MM.1S (cell line): ENCODE data around the gene PCLO.

Source experiments
- DNase-seq: peaks from one replicate; pipeline ENCODE4 v3.0.0-alpha.2; 2015
- H2AFZ ChIP-seq: fragments of 300-600 bp; sonication (generic); 2 replicates; pipeline ENCODE4 v1.6.0; 2016; ENCODE audit warnings: antibody characterized with exemption, low read length
- H3F3A ChIP-seq: fragments of 300-600 bp; sonication (generic); 2 replicates; pipeline ENCODE4 v1.6.1; 2016; ENCODE audit warnings: mild to moderate bottlenecking, antibody characterized with exemption, low read length, moderate library complexity, mixed read lengths; ENCODE audit not compliant: insufficient read depth
- H3K27ac ChIP-seq: fragments of 300-600 bp; sonication (generic); 2 replicates; pipeline ENCODE4 v1.5.1; 2016; ENCODE audit warnings: mild to moderate bottlenecking, low read length
- H3K27me3 ChIP-seq: fragments of 300-600 bp; sonication (generic); replicated peaks from 2 replicates; pipeline ENCODE4 v1.6.0; 2016; ENCODE audit warnings: low read length; ENCODE audit not compliant: insufficient read depth
- H3K36me3 ChIP-seq: fragments of 300-600 bp; sonication (generic); replicated peaks from 2 replicates; pipeline ENCODE4 v1.6.1; 2016; ENCODE audit warnings: mild to moderate bottlenecking, low read length, mixed read lengths; ENCODE audit not compliant: insufficient read depth
- H3K4me1 ChIP-seq: fragments of 300-600 bp; sonication (generic); 2 replicates; pipeline ENCODE4 v1.6.1; 2016; ENCODE audit warnings: low read length, mixed read lengths
- H3K4me2 ChIP-seq: fragments of 300-600 bp; sonication (generic); 2 replicates; pipeline ENCODE4 v1.6.0; 2016; ENCODE audit warnings: low read depth, low read length
- H3K4me3 ChIP-seq: fragments of 300-600 bp; sonication (generic); 2 replicates; pipeline ENCODE4 v1.5.1; 2016; ENCODE audit warnings: low read length, mixed read lengths
- H3K79me2 ChIP-seq: fragments of 300-600 bp; sonication (generic); 2 replicates; pipeline ENCODE4 v1.6.1; 2016; ENCODE audit warnings: mixed run types, low read length, mixed read lengths
- H3K9ac ChIP-seq: fragments of 300-600 bp; sonication (generic); 2 replicates; pipeline ENCODE4 v1.6.1; 2016; ENCODE audit warnings: low read length, mixed read lengths
- H3K9me2 ChIP-seq: fragments of 300-600 bp; sonication (generic); replicated peaks from 2 replicates; pipeline ENCODE4 v1.6.1; 2016; ENCODE audit warnings: mild to moderate bottlenecking, low read length, mixed read lengths; ENCODE audit not compliant: insufficient read depth
- H3K9me3 ChIP-seq: fragments of 300-600 bp; sonication (generic); replicated peaks from 2 replicates; pipeline ENCODE4 v1.6.1; 2016; ENCODE audit warnings: mild to moderate bottlenecking, low read length, mixed read lengths; ENCODE audit not compliant: insufficient read depth
- H4K20me1 ChIP-seq: fragments of 300-600 bp; sonication (generic); 2 replicates; pipeline ENCODE4 v1.6.1; 2016; ENCODE audit warnings: mild to moderate bottlenecking, low read length, moderate library complexity, mixed read lengths; ENCODE audit not compliant: insufficient read depth
- EZH2 ChIP-seq: fragments of 300-600 bp; sonication (generic); optimal IDR thresholded peaks from 2 replicates; pipeline ENCODE3; 2017; ENCODE audit warnings: low read depth, mild to moderate bottlenecking, antibody characterized with exemption, low read length, mixed read lengths
- EZH2phosphoT487 ChIP-seq: fragments of 300-600 bp; sonication (generic); IDR thresholded peaks from 2 replicates; pipeline ENCODE4 v1.6.1; 2018; ENCODE audit warnings: antibody characterized with exemption, low read length
- TF ChIP-seq, protein P1 (sequence below): fragments of 300-600 bp; sonication (generic); IDR thresholded peaks from 2 replicates; pipeline ENCODE4 v1.5.1; 2016; ENCODE audit warnings: antibody characterized with exemption, low read length, mixed read lengths

Gene PCLO

DNA sequence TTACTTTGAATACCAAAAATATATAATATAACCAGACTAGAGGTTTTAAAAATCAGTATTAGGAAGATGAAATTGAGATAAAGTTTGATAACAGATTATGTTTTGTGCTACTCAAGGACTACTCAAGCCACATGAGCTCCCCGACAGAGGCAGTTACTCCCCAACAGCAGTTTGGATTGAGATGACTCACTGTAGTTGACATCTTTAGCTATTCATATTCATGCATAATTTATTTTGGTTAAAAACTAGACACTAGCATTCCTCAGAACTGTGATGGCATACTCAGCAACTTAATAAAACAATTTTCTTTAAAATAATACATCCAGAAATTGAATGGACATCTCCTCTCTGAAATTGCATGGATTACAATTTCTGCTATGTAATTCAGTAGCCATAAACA is 19.6 kb downstream of the PCLO start:
- H3K27me3 ChIP-seq: no peaks in the 10 kb centered on the region
- no peaks in the 10 kb centered on the region for H3K79me2 ChIP-seq
- no peaks in the 10 kb centered on the region for H4K20me1 ChIP-seq
- TF ChIP-seq, protein P1, sequence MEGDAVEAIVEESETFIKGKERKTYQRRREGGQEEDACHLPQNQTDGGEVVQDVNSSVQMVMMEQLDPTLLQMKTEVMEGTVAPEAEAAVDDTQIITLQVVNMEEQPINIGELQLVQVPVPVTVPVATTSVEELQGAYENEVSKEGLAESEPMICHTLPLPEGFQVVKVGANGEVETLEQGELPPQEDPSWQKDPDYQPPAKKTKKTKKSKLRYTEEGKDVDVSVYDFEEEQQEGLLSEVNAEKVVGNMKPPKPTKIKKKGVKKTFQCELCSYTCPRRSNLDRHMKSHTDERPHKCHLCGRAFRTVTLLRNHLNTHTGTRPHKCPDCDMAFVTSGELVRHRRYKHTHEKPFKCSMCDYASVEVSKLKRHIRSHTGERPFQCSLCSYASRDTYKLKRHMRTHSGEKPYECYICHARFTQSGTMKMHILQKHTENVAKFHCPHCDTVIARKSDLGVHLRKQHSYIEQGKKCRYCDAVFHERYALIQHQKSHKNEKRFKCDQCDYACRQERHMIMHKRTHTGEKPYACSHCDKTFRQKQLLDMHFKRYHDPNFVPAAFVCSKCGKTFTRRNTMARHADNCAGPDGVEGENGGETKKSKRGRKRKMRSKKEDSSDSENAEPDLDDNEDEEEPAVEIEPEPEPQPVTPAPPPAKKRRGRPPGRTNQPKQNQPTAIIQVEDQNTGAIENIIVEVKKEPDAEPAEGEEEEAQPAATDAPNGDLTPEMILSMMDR: no peak
- no peak for TF ChIP-seq EZH2phosphoT487
- TF ChIP-seq EZH2: no peak
- no peak overlapping the region for H3K9ac ChIP-seq
- H2AFZ ChIP-seq: no peak overlapping the region
- no peaks in the 10 kb centered on the region for H3K9me3 ChIP-seq
- no peak overlapping the region for H3K4me2 ChIP-seq
- DNase-seq: no peak
- no peak overlapping the region for H3K27ac ChIP-seq
- H3F3A ChIP-seq: no peaks in the 10 kb centered on the region
- no peaks in the 10 kb centered on the region for H3K9me2 ChIP-seq
- H3K4me3 ChIP-seq: no peak overlapping the region
- H3K36me3 ChIP-seq: no peaks in the 10 kb centered on the region
- H3K4me1 ChIP-seq: no peaks in the 10 kb centered on the region

GRCh38 chr7:83142365-83142764 is 20.3 kb downstream of the PCLO start:
- no peak for DNase-seq
- Histone ChIP-seq H2AFZ (no peak overlapping the region), H3K9me2 (no peaks in the 10 kb centered on the region), H3F3A (no peaks in the 10 kb centered on the region), H3K4me1 (no peaks in the 10 kb centered on the region), H3K36me3 (no peaks in the 10 kb centered on the region), H4K20me1 (no peaks in the 10 kb centered on the region), H3K9me3 (no peaks in the 10 kb centered on the region), H3K4me2 (no peak overlapping the region), H3K79me2 (no peaks in the 10 kb centered on the region), H3K27ac (no peak overlapping the region), H3K27me3 (no peaks in the 10 kb centered on the region), H3K9ac (no peak overlapping the region), H3K4me3 (no peak overlapping the region)
- TF ChIP-seq, protein P1: no peak
- no peak for TF ChIP-seq EZH2phosphoT487
- TF ChIP-seq EZH2: no peak

DNA sequence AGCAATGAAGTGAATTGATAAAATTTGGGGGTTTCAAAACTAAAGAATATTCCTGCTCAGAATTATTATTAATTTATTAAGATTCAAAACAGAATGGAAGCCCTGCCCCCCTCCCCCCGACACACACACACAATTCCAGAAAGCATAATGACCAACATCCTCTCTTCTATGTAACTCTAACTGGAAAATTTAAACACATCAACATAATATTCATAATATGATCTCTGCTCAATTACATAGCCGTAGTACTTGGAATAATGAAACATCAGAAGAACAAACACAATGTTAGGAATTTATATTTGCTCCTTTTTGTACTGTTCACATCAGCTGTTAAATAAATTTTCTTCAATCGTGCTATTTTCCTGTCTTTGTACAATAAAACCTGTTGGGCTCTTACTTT is 20.8 kb downstream of the PCLO start:
- Histone ChIP-seq H3K36me3 (no peaks in the 10 kb centered on the region), H2AFZ (no peak overlapping the region), H3K9ac (no peak overlapping the region), H3K79me2 (no peaks in the 10 kb centered on the region), H3K4me1 (no peaks in the 10 kb centered on the region), H3K4me2 (no peak overlapping the region), H3K9me3 (no peaks in the 10 kb centered on the region), H3K27me3 (no peaks in the 10 kb centered on the region), H3K4me3 (no peak overlapping the region), H3K27ac (no peak overlapping the region), H3F3A (no peaks in the 10 kb centered on the region), H3K9me2 (no peaks in the 10 kb centered on the region), H4K20me1 (no peaks in the 10 kb centered on the region)
- no peak for DNase-seq
- no peak for TF ChIP-seq EZH2
- TF ChIP-seq, protein P1: no peak
- TF ChIP-seq EZH2phosphoT487: no peak
